HEK293T (cell line): ENCODE measurements around the gene SP100.

Source experiments
- ARNT ChIP-seq: fragments of 450-650 bp; IDR thresholded peaks from 2 replicates; pipeline ENCODE4 v1.6.1; 2017; ENCODE audit warnings: mild to moderate bottlenecking
- BHLHE40 ChIP-seq: fragments of 450-650 bp; IDR thresholded peaks from 2 replicates; pipeline ENCODE4 v1.6.1; 2016; ENCODE audit warnings: mild to moderate bottlenecking, moderate library complexity, borderline replicate concordance
- CTBP1 ChIP-seq: fragments of 450-650 bp; IDR thresholded peaks from 2 replicates; pipeline ENCODE4 v1.6.1; 2016; ENCODE audit warnings: borderline replicate concordance
- ELF4 ChIP-seq: fragments of 450-650 bp; IDR thresholded peaks from 2 replicates; pipeline ENCODE4 v1.6.1; 2017; ENCODE audit warnings: antibody characterized with exemption
- FOXA1 ChIP-seq: fragments of 450-650 bp; IDR thresholded peaks from 2 replicates; pipeline ENCODE4 v1.6.1; 2016; ENCODE audit warnings: mild to moderate bottlenecking
- FOXM1 ChIP-seq: fragments of 450-650 bp; IDR thresholded peaks from 2 replicates; pipeline ENCODE4 v1.6.1; 2017; ENCODE audit warnings: mild to moderate bottlenecking, borderline replicate concordance
- HDGF ChIP-seq: fragments of 450-650 bp; IDR thresholded peaks from 2 replicates; pipeline ENCODE4 v1.6.1; 2017; ENCODE audit warnings: antibody characterized with exemption, borderline replicate concordance
- NFRKB ChIP-seq: fragments of 450-650 bp; IDR thresholded peaks from 2 replicates; pipeline ENCODE4 v1.6.1; 2016; ENCODE audit warnings: mild to moderate bottlenecking, moderate library complexity
- PKNOX1 ChIP-seq: fragments of 450-650 bp; IDR thresholded peaks from 2 replicates; pipeline ENCODE4 v1.6.1; 2016
- SP1 ChIP-seq: fragments of 450-650 bp; IDR thresholded peaks from 2 replicates; pipeline ENCODE4 v1.6.1; 2017
- SUZ12 ChIP-seq: fragments of 450-650 bp; IDR thresholded peaks from 2 replicates; pipeline ENCODE4 v1.6.1; 2016; ENCODE audit warnings: mild to moderate bottlenecking
- TARDBP ChIP-seq: fragments of 450-650 bp; IDR thresholded peaks from 2 replicates; pipeline ENCODE4 v1.6.1; 2016
- ZNF384 ChIP-seq: fragments of 450-650 bp; IDR thresholded peaks from 2 replicates; pipeline ENCODE4 v1.6.1; 2016

- TF ChIP-seq ELF4 (no peak), ZNF384 (no peak), FOXM1 (no peak), BHLHE40 (no peak), SP1 (no peak), NFRKB (no peak), ARNT (no peak), TARDBP (no peak), SUZ12 (no peak), HDGF (no peak), CTBP1 (no peak), FOXA1 (no peak), PKNOX1 (no peak)
Observed at GRCh38 chr2:230589025-230589424, 173.0 kb downstream of the SP100 start.
